ENCODE data around the gene FNBP1L. TPM values are rescaled to one million over a fixed set of nuclear protein-coding genes. Genes with fewer than 3 reads are reported as not detected.

FNBP1L gene
- polyA plus RNA-seq, 1 of the 3 experiments (the other 2 are of a cell fraction): 16.5 TPM

- Histone ChIP-seq H3K9me3 (peaks cover 7% of the 10 kb centered on the region; the same call in 1 of the 2 replicates), H3K27me3 (ENCODE audit: insufficient read depth) (no peaks in the 10 kb centered on the region), H3K27ac (ENCODE audit: low read depth in 2 of 2, low read length in 1 of 2) (no peak overlapping the region), H4K20me1 (ENCODE audit: insufficient read depth) (peaks cover 75% of the 10 kb centered on the region), H3F3A (replicated peaks; ENCODE audit: insufficient read depth) (peaks cover 3% of the 10 kb centered on the region), H3K4me3 (ENCODE audit: low read depth in 2 of 2, low read length in 1 of 2) (no peak overlapping the region), H3K4me1 (ENCODE audit: control insufficient read depth in 1 of 2, insufficient read depth in 2 of 2, low read depth in 1 of 2, low read length in 1 of 2) (no peaks in the 10 kb centered on the region; a peak in 1 of 4 replicates), H3K9ac (no peak overlapping the region), H3K36me3 (replicated peaks in 1 of 2; ENCODE audit: control insufficient read depth in 1 of 2, insufficient read depth in 2 of 2, low read length in 1 of 2) (peaks cover 0 to 11% of the 10 kb centered on the region in 2 experiments), H3K9me2 (no peaks in the 10 kb centered on the region), H3K79me2 (ENCODE audit: insufficient read depth) (peaks cover 98% of the 10 kb centered on the region), H2AFZ (ENCODE audit: low read depth) (no peak overlapping the region), H3K4me2 (no peak overlapping the region)
- POLR2A ChIA-PET: interaction anchor here (0.6 kb wide), 2 partner anchors 8 to 140 kb away, joined by 3 to 4 read pairs; no protein-coding TSS in a partner anchor
- no peak for DNase-seq
- TF ChIP-seq ELF1 (IDR thresholded peaks at IDR 0.05) (no peak), MXI1 (IDR thresholded peaks at IDR 0.05; ENCODE audit: low read depth, low read length) (no peak), GATA2 (CRISPR knock-in tag; IDR thresholded peaks at IDR 0.05) (no peak), NRF1 (IDR thresholded peaks at IDR 0.05; ENCODE audit: low read depth, low read length) (no peak), PBX3 (IDR thresholded peaks at IDR 0.05) (no peak), TAF1 (IDR thresholded peaks at IDR 0.05; ENCODE audit: borderline replicate concordance, low read depth, low read length) (no peak), MAX (IDR thresholded peaks at IDR 0.05; ENCODE audit: low read depth) (no peak), IRF3 (IDR thresholded peaks at IDR 0.05; ENCODE audit: low read depth, low read length) (no peak), MEF2A (IDR thresholded peaks at IDR 0.05; ENCODE audit: borderline replicate concordance, low read depth) (no peak), SIN3A (IDR thresholded peaks at IDR 0.05; ENCODE audit: borderline replicate concordance, low read depth, low read length) (no peak), RCOR1 (IDR thresholded peaks at IDR 0.05; ENCODE audit: low read length) (no peak), ZBTB33 (IDR thresholded peaks at IDR 0.05; ENCODE audit: borderline replicate concordance, low read depth) (no peak), TEAD4 (IDR thresholded peaks at IDR 0.05; ENCODE audit: borderline replicate concordance, insufficient read depth) (no peak), NFIC (IDR thresholded peaks at IDR 0.05; ENCODE audit: borderline replicate concordance) (no peak), USF2 (IDR thresholded peaks at IDR 0.05; ENCODE audit: borderline replicate concordance, low read depth, low read length) (no peak), RAD21 (IDR thresholded peaks at IDR 0.05; ENCODE audit: low read length) (no peak)
- CTCF ChIA-PET: interaction anchor here (1.2 kb wide), 2 partner anchors 46 to 361 kb away, joined by 3 read pairs; no protein-coding TSS in a partner anchor
- WGBS (ENCODE audit: low lambda C conversion rate): 89% methylated on average over 3 of the region's 3 CpGs
Measured at GRCh38 chr1:93483200-93483599, 35.3 kb downstream of the FNBP1L start.

All from SK-N-SH (cell line).